Panc1 (cell line): Measurements from ENCODE around the gene EFR3B.

Experiments used
- POLR2AphosphoS5 ChIP-seq: IDR thresholded peaks from 2 replicates; pipeline ENCODE4 v1.6.1; 2012; ENCODE audit warnings: mild to moderate bottlenecking, low read depth, low read length, moderate library complexity
- SIN3A ChIP-seq: IDR thresholded peaks from 2 replicates; pipeline ENCODE4 v1.6.1; 2012; ENCODE audit warnings: low read depth, mild to moderate bottlenecking, low read length, moderate library complexity, borderline replicate concordance; ENCODE audit not compliant: insufficient read depth
- TF ChIP-seq, protein P1 (sequence below): fragments of 450-650 bp; IDR thresholded peaks from 2 replicates; pipeline ENCODE4 v1.5.1; 2017; ENCODE audit warnings: mild to moderate bottlenecking
- TF ChIP-seq, protein P2 (sequence below), 2 experiments: IDR thresholded peaks; 2 replicates each; pipeline ENCODE4 v1.6.1; 2011 to 2012; ENCODE audit warnings: low read depth in 2 of 2, control low read depth in 1 of 2, low read length in 1 of 2, mild to moderate bottlenecking in 1 of 2, moderate library complexity in 1 of 2; ENCODE audit not compliant: insufficient read depth in 1 of 2

DNA sequence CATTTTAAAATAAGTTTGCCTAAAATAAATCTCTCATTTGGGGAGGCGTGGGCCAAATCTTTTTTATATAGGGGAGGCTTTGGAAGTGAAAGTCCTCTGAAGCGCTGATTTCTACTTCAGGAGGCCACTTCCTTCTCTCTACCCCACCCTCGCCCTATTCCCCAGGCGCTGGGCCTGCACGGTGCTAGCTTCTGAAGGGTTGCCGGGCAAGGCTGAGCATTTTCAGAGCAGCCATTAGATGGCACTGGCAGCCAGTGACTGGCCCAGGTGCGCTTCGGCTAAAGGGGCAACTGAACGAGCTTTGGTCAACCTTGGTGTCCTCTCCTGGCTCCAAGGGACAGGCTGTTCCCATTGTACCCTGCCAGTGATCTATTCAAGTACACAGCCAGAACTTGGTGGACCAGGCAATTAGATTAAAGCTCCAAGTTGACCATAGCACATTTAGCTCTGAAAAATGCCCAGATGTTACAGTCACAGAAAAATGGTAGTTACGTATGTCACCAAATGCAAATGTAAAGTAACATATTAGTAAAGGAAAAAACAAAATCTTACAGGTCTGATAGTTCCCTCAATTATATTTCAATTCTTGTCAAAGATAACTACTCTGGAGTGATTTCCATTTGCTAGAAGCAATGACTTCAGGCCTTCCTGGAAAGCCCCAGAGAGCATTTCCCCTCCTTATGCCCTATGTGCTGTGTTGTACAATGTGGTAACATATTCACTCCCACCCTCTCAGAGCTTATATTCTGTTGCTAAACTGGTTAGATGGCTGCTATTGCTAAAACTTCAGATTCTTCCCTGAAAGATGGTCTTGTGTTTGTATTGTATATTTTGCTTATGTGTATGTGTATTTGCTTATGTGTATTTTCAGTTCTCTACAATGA lies 124.4 kb downstream of the EFR3B start:
- TF ChIP-seq, protein P1, sequence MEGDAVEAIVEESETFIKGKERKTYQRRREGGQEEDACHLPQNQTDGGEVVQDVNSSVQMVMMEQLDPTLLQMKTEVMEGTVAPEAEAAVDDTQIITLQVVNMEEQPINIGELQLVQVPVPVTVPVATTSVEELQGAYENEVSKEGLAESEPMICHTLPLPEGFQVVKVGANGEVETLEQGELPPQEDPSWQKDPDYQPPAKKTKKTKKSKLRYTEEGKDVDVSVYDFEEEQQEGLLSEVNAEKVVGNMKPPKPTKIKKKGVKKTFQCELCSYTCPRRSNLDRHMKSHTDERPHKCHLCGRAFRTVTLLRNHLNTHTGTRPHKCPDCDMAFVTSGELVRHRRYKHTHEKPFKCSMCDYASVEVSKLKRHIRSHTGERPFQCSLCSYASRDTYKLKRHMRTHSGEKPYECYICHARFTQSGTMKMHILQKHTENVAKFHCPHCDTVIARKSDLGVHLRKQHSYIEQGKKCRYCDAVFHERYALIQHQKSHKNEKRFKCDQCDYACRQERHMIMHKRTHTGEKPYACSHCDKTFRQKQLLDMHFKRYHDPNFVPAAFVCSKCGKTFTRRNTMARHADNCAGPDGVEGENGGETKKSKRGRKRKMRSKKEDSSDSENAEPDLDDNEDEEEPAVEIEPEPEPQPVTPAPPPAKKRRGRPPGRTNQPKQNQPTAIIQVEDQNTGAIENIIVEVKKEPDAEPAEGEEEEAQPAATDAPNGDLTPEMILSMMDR: peak; percentile 88
- TF ChIP-seq, protein P2, sequence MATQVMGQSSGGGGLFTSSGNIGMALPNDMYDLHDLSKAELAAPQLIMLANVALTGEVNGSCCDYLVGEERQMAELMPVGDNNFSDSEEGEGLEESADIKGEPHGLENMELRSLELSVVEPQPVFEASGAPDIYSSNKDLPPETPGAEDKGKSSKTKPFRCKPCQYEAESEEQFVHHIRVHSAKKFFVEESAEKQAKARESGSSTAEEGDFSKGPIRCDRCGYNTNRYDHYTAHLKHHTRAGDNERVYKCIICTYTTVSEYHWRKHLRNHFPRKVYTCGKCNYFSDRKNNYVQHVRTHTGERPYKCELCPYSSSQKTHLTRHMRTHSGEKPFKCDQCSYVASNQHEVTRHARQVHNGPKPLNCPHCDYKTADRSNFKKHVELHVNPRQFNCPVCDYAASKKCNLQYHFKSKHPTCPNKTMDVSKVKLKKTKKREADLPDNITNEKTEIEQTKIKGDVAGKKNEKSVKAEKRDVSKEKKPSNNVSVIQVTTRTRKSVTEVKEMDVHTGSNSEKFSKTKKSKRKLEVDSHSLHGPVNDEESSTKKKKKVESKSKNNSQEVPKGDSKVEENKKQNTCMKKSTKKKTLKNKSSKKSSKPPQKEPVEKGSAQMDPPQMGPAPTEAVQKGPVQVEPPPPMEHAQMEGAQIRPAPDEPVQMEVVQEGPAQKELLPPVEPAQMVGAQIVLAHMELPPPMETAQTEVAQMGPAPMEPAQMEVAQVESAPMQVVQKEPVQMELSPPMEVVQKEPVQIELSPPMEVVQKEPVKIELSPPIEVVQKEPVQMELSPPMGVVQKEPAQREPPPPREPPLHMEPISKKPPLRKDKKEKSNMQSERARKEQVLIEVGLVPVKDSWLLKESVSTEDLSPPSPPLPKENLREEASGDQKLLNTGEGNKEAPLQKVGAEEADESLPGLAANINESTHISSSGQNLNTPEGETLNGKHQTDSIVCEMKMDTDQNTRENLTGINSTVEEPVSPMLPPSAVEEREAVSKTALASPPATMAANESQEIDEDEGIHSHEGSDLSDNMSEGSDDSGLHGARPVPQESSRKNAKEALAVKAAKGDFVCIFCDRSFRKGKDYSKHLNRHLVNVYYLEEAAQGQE (IDR thresholded peaks at IDR 0.05; ENCODE audit: insufficient read depth in 1 of 2, low read depth in 2 of 2, low read length in 1 of 2): no peak
- TF ChIP-seq POLR2AphosphoS5 (no peak), SIN3A (no peak)
